SK-MEL-5 (cell line): Measurements from ENCODE around the gene HSD17B4. TPM values are rescaled to one million over a fixed set of nuclear protein-coding genes. Genes with fewer than 3 reads are reported as not detected.
"Not testable (repeated sequence)": the region's sequence is repeated elsewhere in the genome, so short reads cannot be mapped to it uniquely, and the experiment has no call there.

ENCODE experiments used
- DNase-seq: peaks from one replicate; pipeline ENCODE4 v3.0.0-alpha.2; 2016; ENCODE audit warnings: low read depth, low spot score
- in situ Hi-C: cut with HindIII; loops from 2 replicates; pipeline ENCODE4 v1.10.0; 2016; ENCODE audit warnings: low sequenced_read_pairs, high pct_unique_total_duplicates, low pct_unique_long_range_greater_than_20kb
- polyA plus RNA-seq, 2 experiments: library from polyadenylated mRNA; depleted of rRNA; stranded (reverse); fragments of >200 nt; gene quantifications; 2 replicates each; pipeline ENCODE4 v1.2.3, GENCODE V29; 2015
- total RNA-seq: library from RNA; depleted of rRNA; stranded (reverse); fragments of >200 nt; shearing (Covaris generic); gene quantifications from 2 replicates; pipeline ENCODE4 v1.2.3, GENCODE V29; 2014; rRNA removed

Gene HSD17B4
- 120 and 160 TPM in 2 replicates for total RNA-seq
- 128 and 131 TPM in 2 replicates for polyA plus RNA-seq (2015; cell fraction: cytosol; rRNA removed)
- 167 and 249 TPM in 2 replicates for polyA plus RNA-seq (2015; cell fraction: nucleus; rRNA removed)

- in situ Hi-C loops = no loop called here
Measured at GRCh38 chr5:119452373-119453039, at the start of gene HSD17B4. TSS of gene HSD17B4 (plus strand) at chr5:119452497. CDS start at chr5:119452576, 79 bp downstream.

GRCh38 chr5:119402555-119402954, 49.7 kb upstream of the HSD17B4 start:
- DNase-seq = peak; percentile 16
- in situ Hi-C loops = no loop called here

More at GRCh38 chr5:119452373-119453039, at the start of gene HSD17B4:
- peak; percentile 81 for DNase-seq

GRCh38 chr5:119404033-119404432, 48.3 kb upstream of the HSD17B4 start:
- no peak for DNase-seq
- in situ Hi-C loops = no loop called here

GRCh38 chr5:119405419-119405818, 46.9 kb upstream of the HSD17B4 start:
- no peak for DNase-seq
- in situ Hi-C loops = no loop called here

GRCh38 chr5:119406551-119407110, 45.7 kb upstream of the HSD17B4 start:
- DNase-seq = peak; percentile 71
- in situ Hi-C loops = no loop called here

GRCh38 chr5:119409235-119409815, 43.0 kb upstream of the HSD17B4 start:
- DNase-seq = no peak
- in situ Hi-C loops = no loop called here

- no peak for DNase-seq
- in situ Hi-C loops = no loop called here
Measured at GRCh38 chr5:119410448-119411159, 41.7 kb upstream of the HSD17B4 start.

GRCh38 chr5:119411361-119412278, 40.7 kb upstream of the HSD17B4 start:
- peak; percentile 89 for DNase-seq
- in situ Hi-C loops = no loop called here

GRCh38 chr5:119412279-119413227, 39.7 kb upstream of the HSD17B4 start:
- DNase-seq = no peak
- in situ Hi-C loops = no loop called here

GRCh38 chr5:119414124-119414734, 38.1 kb upstream of the HSD17B4 start:
- DNase-seq, in situ Hi-C loops: not testable (repeated sequence)

- no peak for DNase-seq
- in situ Hi-C loops = no loop called here
Measured at GRCh38 chr5:119417891-119418605, 34.2 kb upstream of the HSD17B4 start.

- in situ Hi-C loops = no loop called here
- no peak for DNase-seq
Measured at GRCh38 chr5:119418606-119419100, 33.6 kb upstream of the HSD17B4 start.

- no peak for DNase-seq
- in situ Hi-C loops = no loop called here
Measured at GRCh38 chr5:119420169-119420568, 32.1 kb upstream of the HSD17B4 start.

- in situ Hi-C loops = no loop called here
- DNase-seq = no peak
Measured at GRCh38 chr5:119426057-119426456, 26.2 kb upstream of the HSD17B4 start.

- in situ Hi-C loops = no loop called here
- DNase-seq = no peak
Measured at GRCh38 chr5:119427060-119427459, 25.2 kb upstream of the HSD17B4 start.
